ENCODE data around the gene SLC44A3. TPM values are rescaled to one million over a fixed set of nuclear protein-coding genes. Genes with fewer than 3 reads are reported as not detected.

SLC44A3 gene
- total and polyA plus RNA-seq, 2 of the 8 experiments (the other 6 are each of a cell fraction or from before 2014, with no cell fraction given) = 4.2 to 5.0 TPM

DNA sequence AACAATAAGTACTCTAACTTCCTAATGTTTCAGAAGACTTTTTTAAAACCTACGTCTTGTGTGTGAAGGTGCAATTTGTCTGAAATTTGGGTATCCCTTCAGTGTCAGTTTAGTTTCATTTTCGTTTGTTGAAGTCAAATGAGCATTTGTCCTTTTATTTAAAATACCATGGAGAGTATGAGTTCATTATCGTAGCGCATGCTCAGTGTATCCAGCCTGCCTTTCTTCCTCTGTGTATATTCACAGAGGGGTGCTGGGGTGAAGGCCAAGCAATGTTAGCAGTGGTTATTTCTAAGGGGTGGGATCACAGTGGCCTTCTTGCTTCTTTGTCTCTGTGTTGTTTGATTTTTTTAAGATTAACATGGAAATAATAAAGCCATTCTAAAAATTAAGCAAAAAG lies 63.5 kb downstream of the SLC44A3 start:
- no peak overlapping the region for H3K56ac ChIP-seq (replicated peaks; ENCODE audit: insufficient read length, low read depth, low read length)
- no peak overlapping the region for H4K5ac ChIP-seq (ENCODE audit: insufficient read length, low read depth, low read length)
- H3K18ac ChIP-seq (ENCODE audit: extremely low read depth, low read length) = no peak overlapping the region
- FAIRE-seq (no peak), DNase-seq (ENCODE audit: low read depth in 1 of 2, low spot score in 2 of 2) (no peak)
- H4K20me1 ChIP-seq (replicated peaks in 1 of 2; ENCODE audit: control insufficient read depth in 1 of 2, insufficient read depth in 2 of 2, low read length in 2 of 2) = no peaks in the 10 kb centered on the region
- POLR2A ChIA-PET (ENCODE audit: partially characterized antibody) = interaction anchor here (0.9 to 1.9 kb wide), 3 partner anchors 10 to 41 kb away, joined by 3 to 5 read pairs (median 4); no protein-coding TSS in a partner anchor
- no peaks in the 10 kb centered on the region for H3K79me1 ChIP-seq (ENCODE audit: low read depth, low read length)
- H3K36me3 ChIP-seq (ENCODE audit: control insufficient read depth in 2 of 4, insufficient read depth in 4 of 4, low read length in 3 of 4) = no peaks in the 10 kb centered on the region; a peak in 1 of 8 replicates
- H4K91ac ChIP-seq (replicated peaks; ENCODE audit: insufficient read length, low read length) = no peak overlapping the region
- H2BK20ac ChIP-seq (ENCODE audit: low read length) = no peak overlapping the region
- no peak overlapping the region for H4K8ac ChIP-seq (ENCODE audit: extremely low read depth, insufficient read depth, low read length)
- no peaks in the 10 kb centered on the region for H3K79me2 ChIP-seq (ENCODE audit: control insufficient read depth in 1 of 2, insufficient read depth in 2 of 2, low read length in 2 of 2)
- H2BK12ac ChIP-seq (ENCODE audit: low read depth, low read length) = no peak overlapping the region; the same call in 1 of the 2 replicates
- H3K4me2 ChIP-seq (ENCODE audit: insufficient read depth in 1 of 2, low read depth in 2 of 2, low read length in 2 of 2) = no peak overlapping the region
- H3K23ac ChIP-seq (ENCODE audit: insufficient read length) = no peak overlapping the region
- H3K4me1 ChIP-seq (replicated peaks in 1 of 4; ENCODE audit: control insufficient read depth in 3 of 4, insufficient read depth in 4 of 4, low read length in 3 of 4) = peaks cover 7 to 36% (median 18%) of the 10 kb centered on the region in 4 experiments
- peaks cover 0 to 1% (median 0%) of the 10 kb centered on the region in 4 experiments; a peak in 1 of 7 replicates for H3K27me3 ChIP-seq (replicated peaks in 1 of 4; ENCODE audit: control insufficient read depth in 3 of 4, extremely low read depth in 1 of 4, insufficient read depth in 3 of 4, low read length in 3 of 4)
- H2AK5ac ChIP-seq (ENCODE audit: low read depth, low read length) = no peak overlapping the region
- H3K9me3 ChIP-seq (ENCODE audit: insufficient read depth in 2 of 2, low read depth in 1 of 2, low read length in 1 of 2) = no peaks in the 10 kb centered on the region
- H2BK5ac ChIP-seq (ENCODE audit: low read depth, low read length) = no peak overlapping the region
- no peak overlapping the region for H3K9ac ChIP-seq (replicated peaks in 1 of 4; ENCODE audit: extremely low read depth in 1 of 4, low read depth in 3 of 4, low read length in 3 of 4)
- no peak overlapping the region for H2BK15ac ChIP-seq (ENCODE audit: low read length)
- TF ChIP-seq, protein P1, sequence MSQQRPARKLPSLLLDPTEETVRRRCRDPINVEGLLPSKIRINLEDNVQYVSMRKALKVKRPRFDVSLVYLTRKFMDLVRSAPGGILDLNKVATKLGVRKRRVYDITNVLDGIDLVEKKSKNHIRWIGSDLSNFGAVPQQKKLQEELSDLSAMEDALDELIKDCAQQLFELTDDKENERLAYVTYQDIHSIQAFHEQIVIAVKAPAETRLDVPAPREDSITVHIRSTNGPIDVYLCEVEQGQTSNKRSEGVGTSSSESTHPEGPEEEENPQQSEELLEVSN (IDR thresholded peaks at IDR 0.05) = no peak
- TF ChIP-seq PHF8 (conservative IDR thresholded peaks at IDR 0.05; ENCODE audit: low read depth, low read length) (no peak), POU5F1 (IDR thresholded peaks at IDR 0.05; ENCODE audit: low read depth, low read length) (no peak), BRCA1 (IDR thresholded peaks at IDR 0.05; ENCODE audit: low read depth, low read length) (no peak), RBBP5 (IDR thresholded peaks at IDR 0.05; ENCODE audit: borderline replicate concordance, low read depth, low read length) (no peak), TAF1 (IDR thresholded peaks at IDR 0.05; ENCODE audit: low read depth, low read length) (no peak), ASH2L (IDR thresholded peaks at IDR 0.05; ENCODE audit: low read length) (no peak)
- TF ChIP-seq, protein P2, sequence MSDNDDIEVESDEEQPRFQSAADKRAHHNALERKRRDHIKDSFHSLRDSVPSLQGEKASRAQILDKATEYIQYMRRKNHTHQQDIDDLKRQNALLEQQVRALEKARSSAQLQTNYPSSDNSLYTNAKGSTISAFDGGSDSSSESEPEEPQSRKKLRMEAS (IDR thresholded peaks at IDR 0.05) = no peak
- CTCF ChIA-PET (ENCODE audit: partially characterized antibody) = interaction anchor here (1.2 kb wide), 1 partner anchor 15 kb away, joined by 3 read pairs; no protein-coding TSS in a partner anchor
- no peak overlapping the region for H3K4ac ChIP-seq (replicated peaks; ENCODE audit: insufficient read length, low read depth, low read length)
- no peaks in the 10 kb centered on the region for H3K23me2 ChIP-seq (ENCODE audit: low read depth, low read length)
- no peak overlapping the region for H2BK120ac ChIP-seq (replicated peaks; ENCODE audit: low read depth, low read length)
- no peak overlapping the region for H3K27ac ChIP-seq (ENCODE audit: low read depth, low read length)
- H3K14ac ChIP-seq (ENCODE audit: insufficient read length) = no peak overlapping the region
- H3K4me3 ChIP-seq (ENCODE audit: extremely low read depth in 1 of 4, insufficient read depth in 2 of 4, low read depth in 3 of 4, low read length in 4 of 4) = no peak overlapping the region
- WGBS, 2 experiments (ENCODE audit: extremely low coverage in 1 of 2, insufficient coverage in 1 of 2, insufficient read length in 1 of 2, insufficient replicate concordance in 2 of 2, low coverage in 1 of 2, low lambda C conversion rate in 2 of 2, missing lambda C conversion rate in 1 of 2) = 72% methylated on average over 4 of the region's 4 CpGs; no CpG with 5 or more reads in 1 of the 2 experiments
- H2AFZ ChIP-seq (ENCODE audit: low read length) = no peak overlapping the region

Data from H1 (cell line).